Posterior vena cava (tissue), 2 donors: Measurements from ENCODE around the gene OLFM3. TPM values are rescaled to one million over a fixed set of nuclear protein-coding genes. Genes with fewer than 3 reads are reported as not detected.

ENCODE experiments used
- DNase-seq: peaks from one replicate; pipeline ENCODE4 v3.0.0-alpha.2; 2020; ENCODE audit warnings: low spot score
- intact Hi-C, 2 donors: fragments of 100-400 bp; cut with DNase I; formaldehyde crosslinking; loops; one replicate each; pipeline versions ENCODE4 v1.14.1 to v1.14.2; 2022 to 2023
- long read RNA-seq, 2 donors: library from polyadenylated mRNA; unstranded; transcript quantifications; one replicate each; pipeline ENCODE4 v2.0.0, GENCODE V29; 2020 to 2021
- total RNA-seq, 2 donors: library from RNA; stranded (reverse); fragmentation: NEBNext Ultra II Directional; extraction: Animal tissue kit (Norgen Biotek cat#: 25700); gene quantifications; one replicate each; pipeline ENCODE4 v1.2.1, GENCODE V29; 2021
- donor health status: DM: yes; HTN: yes; CAD: no.
- donor health status: DM: yes; HTN: yes; CAD: no.

The OLFM3 gene
- not detected for total RNA-seq
- long read RNA-seq, donor 1, result 0 reads
- long read RNA-seq, donor 2, result 0 reads

GRCh38 chr1:101996825-101997465, at the start of gene OLFM3:
OLFM3 (minus strand) TSS chr1:101996926.
- DNase-seq, result no peak
- intact Hi-C loops, result no loop called here

- no peak for DNase-seq
- intact Hi-C loops, result no loop called here
Observed at GRCh38 chr1:102045752-102046151, 49.0 kb upstream of the OLFM3 start.

- DNase-seq, result no peak
- intact Hi-C loops, result no loop called here
Observed at GRCh38 chr1:102032534-102032933, 35.8 kb upstream of the OLFM3 start.

- intact Hi-C loops, result no loop called here
- no peak for DNase-seq
Observed at GRCh38 chr1:102019530-102019929, 22.8 kb upstream of the OLFM3 start.

- intact Hi-C loops, result no loop called here
Observed at GRCh38 chr1:102015728-102016127, 19.0 kb upstream of the OLFM3 start.

GRCh38 chr1:102002057-102002456, 5.3 kb upstream of the OLFM3 start:
- intact Hi-C loops, result no loop called here
- DNase-seq, result no peak

More at GRCh38 chr1:102015728-102016127, 19.0 kb upstream of the OLFM3 start:
- no peak for DNase-seq

- intact Hi-C loops, result no loop called here
- DNase-seq, result no peak
Observed at GRCh38 chr1:101995984-101996745, 561 bp downstream of the OLFM3 start.

- DNase-seq, result no peak
- intact Hi-C loops, result no loop called here
Observed at GRCh38 chr1:101993710-101994109, 3.0 kb downstream of the OLFM3 start.

GRCh38 chr1:101992821-101993575, 3.7 kb downstream of the OLFM3 start:
- intact Hi-C loops, result no loop called here

GRCh38 chr1:101980974-101981373, 15.8 kb downstream of the OLFM3 start:
- intact Hi-C loops, result no loop called here

More at GRCh38 chr1:101992821-101993575, 3.7 kb downstream of the OLFM3 start:
- no peak for DNase-seq

GRCh38 chr1:101977266-101977665, 19.5 kb downstream of the OLFM3 start:
- DNase-seq, result no peak
- intact Hi-C loops, result no loop called here

More at GRCh38 chr1:101980974-101981373, 15.8 kb downstream of the OLFM3 start:
- DNase-seq, result no peak

- intact Hi-C loops, result no loop called here
Observed at GRCh38 chr1:101976161-101976560, 20.6 kb downstream of the OLFM3 start.

GRCh38 chr1:101975371-101975770, 21.4 kb downstream of the OLFM3 start:
- DNase-seq, result no peak
- intact Hi-C loops, result no loop called here

More at GRCh38 chr1:101976161-101976560, 20.6 kb downstream of the OLFM3 start:
- no peak for DNase-seq

- intact Hi-C loops, result no loop called here
- no peak for DNase-seq
Observed at GRCh38 chr1:101974599-101975274, 22.0 kb downstream of the OLFM3 start.

- intact Hi-C loops, result no loop called here
- DNase-seq, result no peak
Observed at GRCh38 chr1:101971304-101971703, 25.4 kb downstream of the OLFM3 start.

- DNase-seq, result no peak
- intact Hi-C loops, result no loop called here
Observed at GRCh38 chr1:101967871-101968270, 28.9 kb downstream of the OLFM3 start.

- DNase-seq, result no peak
- intact Hi-C loops, result no loop called here
Observed at GRCh38 chr1:101965341-101965740, 31.4 kb downstream of the OLFM3 start.

- intact Hi-C loops, result no loop called here
- DNase-seq, result no peak
Observed at GRCh38 chr1:101964708-101965107, 32.0 kb downstream of the OLFM3 start.

GRCh38 chr1:101960142-101960541, 36.6 kb downstream of the OLFM3 start:
- DNase-seq, result no peak
- intact Hi-C loops, result no loop called here
